Muscle layer of duodenum (tissue), 2 donors: ENCODE measurements around the gene ARHGEF40.

ENCODE experiments used
- H3K27ac ChIP-seq: one replicate; pipeline ENCODE4 v1.7.0; 2013; ENCODE audit warnings: mild to moderate bottlenecking, low read length
- H3K27me3 ChIP-seq: one replicate; pipeline ENCODE4 v1.7.0; 2013; ENCODE audit warnings: low read depth, mild to moderate bottlenecking, control low read depth, low read length
- H3K36me3 ChIP-seq, 2 donors: one replicate each; pipeline ENCODE4 v1.7.0; 2013; ENCODE audit warnings: low read length in 2 of 2, control low read depth in 1 of 2, mild to moderate bottlenecking in 1 of 2; ENCODE audit not compliant: insufficient read depth in 2 of 2, control insufficient read depth in 1 of 2
- H3K4me1 ChIP-seq, 2 donors: one replicate each; pipeline ENCODE4 v1.7.0; 2013; ENCODE audit warnings: low read length in 2 of 2, mild to moderate bottlenecking in 2 of 2, control low read depth in 1 of 2, moderate library complexity in 1 of 2; ENCODE audit not compliant: insufficient read depth in 2 of 2, control insufficient read depth in 1 of 2
- H3K4me3 ChIP-seq, 2 donors: one replicate each; pipeline ENCODE4 v1.7.0; 2013; ENCODE audit warnings: low read length in 2 of 2, low read depth in 1 of 2, mild to moderate bottlenecking in 1 of 2
- H3K9me3 ChIP-seq, 2 donors: one replicate each; pipeline ENCODE4 v1.7.0; 2013; ENCODE audit warnings: low read length in 2 of 2, control low read depth in 1 of 2, mild to moderate bottlenecking in 1 of 2; ENCODE audit not compliant: control insufficient read depth in 1 of 2
- donor health status: healthy.

ARHGEF40 gene

DNA sequence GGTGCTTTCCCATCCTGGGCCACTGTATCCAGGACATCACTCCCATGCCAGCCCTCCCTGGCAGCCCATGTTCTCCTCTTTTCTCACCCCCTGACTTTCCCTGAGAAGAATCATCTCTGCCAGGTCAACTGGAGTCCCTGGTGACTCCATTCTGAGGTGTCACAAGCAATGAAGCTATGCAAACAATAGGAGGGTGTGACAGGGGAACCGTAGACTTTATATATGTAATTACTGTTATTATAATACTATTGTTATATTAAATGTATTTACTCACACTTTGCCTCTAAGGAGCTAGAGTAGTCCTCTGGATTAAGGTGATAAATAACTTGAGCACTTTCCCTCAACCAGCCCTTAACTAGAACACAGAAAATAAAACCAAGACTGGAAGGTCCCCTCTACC, 19.2 kb downstream of the ARHGEF40 start:
- Histone ChIP-seq H3K4me1 (peaks cover 10 to 34% of the 10 kb centered on the region in 2 donors), H3K36me3 (peaks cover 31 to 63% of the 10 kb centered on the region in 2 donors), H3K4me3 (no peak overlapping the region), H3K9me3 (no peaks in the 10 kb centered on the region), H3K27ac (no peak overlapping the region), H3K27me3 (no peaks in the 10 kb centered on the region)

DNA sequence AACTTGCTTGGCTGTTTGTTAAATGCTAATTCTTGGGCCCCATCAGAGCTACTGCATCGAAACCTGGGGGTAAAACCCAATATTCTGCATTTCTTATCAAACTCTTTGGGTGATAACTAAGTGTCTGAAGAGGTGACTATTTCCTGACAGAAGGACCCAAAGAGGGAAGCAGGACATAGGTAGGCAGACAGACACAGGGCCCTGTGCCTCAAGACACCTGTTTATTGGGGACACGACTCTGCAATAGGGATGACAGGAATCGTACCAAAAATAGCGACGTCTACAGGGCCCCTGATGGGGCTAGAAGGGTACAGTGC, 19.7 kb downstream of the ARHGEF40 start:
- Histone ChIP-seq H3K4me3 (no peak overlapping the region), H3K27me3 (no peaks in the 10 kb centered on the region), H3K27ac (no peak overlapping the region), H3K36me3 (peaks cover 26 to 57% of the 10 kb centered on the region in 2 donors), H3K9me3 (no peaks in the 10 kb centered on the region), H3K4me1 (peaks cover 11 to 36% of the 10 kb centered on the region in 2 donors)

DNA sequence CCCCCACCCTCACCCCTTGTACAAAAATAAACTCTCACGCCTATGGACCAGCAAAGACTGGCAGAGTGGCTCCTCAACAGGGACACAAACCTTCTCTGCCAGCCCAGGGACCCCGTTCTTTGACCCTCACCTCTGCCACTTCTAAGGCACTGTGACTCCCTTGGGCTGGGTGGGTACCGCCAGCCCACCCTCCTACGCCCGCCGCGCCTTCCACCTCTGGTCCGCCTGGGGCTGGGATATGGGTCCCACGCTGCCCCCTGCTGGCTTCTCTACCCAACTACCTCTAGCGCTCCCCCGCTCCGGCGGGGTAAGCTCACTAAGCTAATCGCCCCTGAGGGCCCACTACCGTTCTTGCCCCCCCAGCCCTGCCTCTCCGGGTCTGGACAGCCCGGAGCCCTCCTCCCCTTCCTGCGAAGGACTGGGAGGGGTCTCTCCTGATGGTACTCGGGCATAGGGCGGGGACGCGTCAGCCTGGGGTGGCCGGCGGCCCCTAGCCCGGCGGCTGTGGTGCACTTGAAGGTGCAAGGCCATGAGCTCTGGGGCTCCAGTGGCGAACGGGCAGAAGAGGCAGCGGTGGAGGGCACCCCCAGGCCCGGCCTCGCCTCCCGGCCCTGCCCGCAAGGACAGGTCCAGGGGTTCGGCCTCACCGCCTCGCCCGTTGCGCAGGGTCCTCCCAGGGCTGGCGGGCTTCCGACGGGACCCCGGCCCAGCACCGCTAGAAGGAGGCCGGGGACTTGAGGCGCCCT, 20.3 kb downstream of the ARHGEF40 start:
- no peaks in the 10 kb centered on the region for H3K27me3 ChIP-seq
- H3K4me1 ChIP-seq = peaks cover 6 to 36% of the 10 kb centered on the region in 2 donors
- H3K4me3 ChIP-seq = no peak overlapping the region
- H3K36me3 ChIP-seq = peaks cover 21 to 52% of the 10 kb centered on the region in 2 donors
- no peak overlapping the region for H3K27ac ChIP-seq
- H3K9me3 ChIP-seq = no peaks in the 10 kb centered on the region

DNA sequence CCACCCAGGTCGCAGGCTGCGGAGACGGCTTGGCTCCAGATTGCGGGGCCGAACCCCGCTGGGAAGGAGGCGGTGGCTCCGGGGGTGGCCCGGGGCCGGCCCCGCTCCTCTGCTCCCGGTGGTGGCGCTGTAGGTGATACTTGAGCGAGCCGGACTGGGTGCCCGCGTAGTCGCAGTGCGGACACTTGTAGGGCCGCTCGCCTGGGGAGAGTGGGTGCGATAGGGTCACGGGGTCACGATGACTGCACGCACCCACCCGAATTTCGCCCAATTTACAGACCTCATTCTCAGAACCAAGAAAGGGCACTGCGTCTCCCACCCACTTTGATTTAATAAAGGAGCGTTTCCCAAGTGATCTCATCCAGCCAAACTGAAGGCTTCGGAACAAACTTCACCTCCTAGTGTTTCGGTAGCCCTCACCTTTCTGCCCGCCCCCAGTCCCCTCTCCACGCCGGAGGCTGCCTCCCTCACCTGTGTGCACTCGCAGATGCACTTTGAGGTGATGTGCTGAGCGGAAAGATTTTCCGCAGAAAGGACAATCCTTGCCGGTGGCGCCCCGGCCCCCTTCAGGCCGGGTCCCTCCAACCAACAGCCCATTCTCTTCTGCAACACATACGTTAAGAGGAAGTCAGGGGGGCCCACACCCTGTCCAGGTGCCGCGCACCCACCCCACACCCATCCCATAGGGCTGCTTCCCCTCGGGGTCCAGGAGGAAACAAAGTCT, 21.0 kb downstream of the ARHGEF40 start:
- Histone ChIP-seq H3K27ac (no peak overlapping the region), H3K27me3 (no peaks in the 10 kb centered on the region), H3K9me3 (no peaks in the 10 kb centered on the region), H3K4me3 (no peak overlapping the region), H3K4me1 (peaks cover 6 to 36% of the 10 kb centered on the region in 2 donors), H3K36me3 (peaks cover 19 to 45% of the 10 kb centered on the region in 2 donors)

DNA sequence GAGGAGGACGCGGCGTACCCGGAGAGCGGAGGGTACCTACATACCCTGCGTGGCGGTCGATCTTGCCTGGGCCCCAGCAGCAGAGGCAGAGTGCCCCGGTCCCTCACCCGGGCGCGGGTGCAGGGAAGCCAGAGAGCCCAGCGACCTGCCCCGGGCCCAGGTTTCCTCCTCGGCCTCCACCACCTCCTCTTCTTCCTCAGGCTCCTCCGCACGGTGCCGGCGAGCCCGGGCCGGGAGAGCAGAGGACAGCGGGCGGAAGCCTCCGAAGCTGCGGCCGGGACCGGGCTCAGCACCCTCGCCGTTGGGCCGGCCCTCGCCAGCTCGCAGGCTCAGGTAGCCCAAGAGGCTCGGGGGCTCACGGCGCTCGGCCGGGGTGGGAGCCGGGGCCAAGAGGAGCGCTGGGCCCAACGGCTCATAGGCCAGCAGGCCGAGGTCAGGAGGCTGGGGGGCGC, 21.7 kb downstream of the ARHGEF40 start:
- Histone ChIP-seq H3K9me3 (no peaks in the 10 kb centered on the region), H3K27me3 (no peaks in the 10 kb centered on the region), H3K4me3 (no peak overlapping the region), H3K36me3 (peaks cover 13 to 42% of the 10 kb centered on the region in 2 donors), H3K27ac (no peak overlapping the region), H3K4me1 (peaks cover 6 to 40% of the 10 kb centered on the region in 2 donors)

DNA sequence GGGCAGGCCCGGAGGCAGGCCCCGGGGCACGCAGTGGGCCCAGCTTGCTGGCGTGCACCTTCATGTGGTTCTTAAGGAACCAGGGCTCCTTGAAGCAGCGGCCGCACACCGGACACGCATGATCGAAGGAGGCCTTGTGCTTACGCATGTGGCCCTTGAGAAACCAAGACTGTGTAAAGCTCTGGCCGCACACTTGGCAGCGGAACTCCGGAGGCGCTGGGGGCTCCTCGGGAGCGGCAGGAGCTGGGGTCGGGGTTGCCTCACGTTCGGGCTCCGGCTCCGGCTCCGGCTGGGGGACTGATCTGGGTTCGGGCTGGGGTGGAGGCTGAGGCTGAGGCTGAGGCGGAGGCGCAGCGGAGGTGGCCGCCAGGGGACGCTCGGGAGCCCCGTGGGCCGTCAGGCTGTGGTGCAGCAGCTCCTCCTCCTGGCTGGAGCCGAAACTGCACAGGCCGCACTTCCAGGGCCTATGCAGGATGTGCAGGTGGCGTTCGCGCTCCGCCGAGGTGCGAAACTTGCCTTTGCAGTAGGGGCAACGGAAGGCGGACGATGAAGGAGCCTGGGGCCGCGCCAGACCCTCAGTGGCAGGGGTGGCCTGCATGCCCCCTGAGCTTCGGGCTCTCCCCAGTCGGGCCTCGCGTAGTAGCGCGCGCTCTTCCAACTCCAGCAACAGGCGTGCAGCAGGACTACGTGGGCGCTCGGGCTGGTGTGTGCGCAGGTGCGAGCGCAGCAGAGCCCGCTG, 22.3 kb downstream of the ARHGEF40 start:
- Histone ChIP-seq H3K27ac (no peak overlapping the region), H3K4me3 (no peak overlapping the region), H3K27me3 (no peaks in the 10 kb centered on the region), H3K4me1 (peaks cover 6 to 40% of the 10 kb centered on the region in 2 donors), H3K9me3 (no peaks in the 10 kb centered on the region), H3K36me3 (peaks cover 13 to 39% of the 10 kb centered on the region in 2 donors)

DNA sequence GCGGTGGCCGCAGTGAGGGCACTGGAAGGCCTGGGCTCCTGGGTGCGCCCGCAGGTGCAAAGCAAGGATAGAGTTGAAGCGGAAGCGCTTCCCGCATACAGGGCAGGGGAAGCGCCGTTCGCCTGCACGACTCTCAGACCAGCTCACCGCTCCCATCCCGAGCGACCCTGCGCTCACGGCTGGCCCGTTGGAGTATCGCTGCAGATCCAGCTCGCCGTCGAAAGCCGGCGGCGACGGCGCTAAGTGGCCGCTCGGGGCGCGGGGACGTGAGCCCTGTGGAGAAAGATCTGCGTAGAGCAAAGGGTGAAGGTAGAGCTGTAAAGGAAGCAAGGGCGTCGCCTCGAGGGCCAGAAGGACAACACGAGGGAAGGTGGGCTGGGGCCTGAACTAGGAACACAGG, 22.9 kb downstream of the ARHGEF40 start:
- Histone ChIP-seq H3K4me1 (peaks cover 6 to 36% of the 10 kb centered on the region in 2 donors), H3K27me3 (no peaks in the 10 kb centered on the region), H3K9me3 (no peaks in the 10 kb centered on the region), H3K36me3 (peaks cover 13 to 39% of the 10 kb centered on the region in 2 donors), H3K27ac (no peak overlapping the region), H3K4me3 (no peak overlapping the region)

DNA sequence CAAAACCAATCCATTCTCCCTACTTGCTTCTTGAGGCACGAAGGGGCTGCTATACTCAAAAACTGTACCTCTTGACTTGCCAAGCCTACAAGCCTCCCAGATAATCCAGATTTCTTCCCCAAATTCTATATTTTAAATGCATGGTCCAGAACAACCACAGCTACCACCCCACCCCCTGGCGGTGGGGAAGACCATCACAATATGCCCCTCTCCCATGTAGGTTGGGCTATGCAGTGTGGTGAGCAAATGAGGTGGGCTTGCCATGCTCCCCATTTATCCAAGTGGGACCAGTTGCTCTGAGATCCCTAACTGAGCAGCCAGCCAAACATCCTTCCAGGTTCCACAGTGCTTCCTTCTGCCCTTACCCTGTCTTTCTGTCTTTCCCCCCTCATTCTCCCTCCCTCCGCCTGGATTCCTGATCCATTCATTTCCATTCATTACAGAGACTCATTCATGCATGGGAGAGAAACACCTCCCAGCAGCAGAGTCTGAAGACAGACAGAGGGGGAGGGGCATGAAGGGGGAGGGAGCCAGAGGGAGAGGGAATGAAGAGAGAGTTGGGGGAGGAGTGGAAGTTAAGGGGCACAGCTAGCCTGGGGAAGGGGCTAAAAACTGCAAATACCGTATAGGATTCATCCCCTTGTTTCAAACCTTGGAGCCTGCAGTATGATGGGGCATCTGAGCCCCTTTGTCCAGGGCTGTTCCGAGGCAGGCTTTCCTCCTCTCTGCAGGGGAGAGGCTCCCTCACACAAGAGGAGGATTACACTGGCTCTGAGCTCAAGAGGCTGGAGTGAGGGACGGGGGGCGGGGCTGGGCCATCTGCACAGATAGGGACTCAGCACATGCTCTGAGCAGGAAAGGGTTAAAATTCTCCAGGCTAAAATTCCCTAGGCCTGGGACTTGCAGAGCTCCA, 23.9 kb downstream of the ARHGEF40 start:
- peaks cover 6 to 36% of the 10 kb centered on the region in 2 donors for H3K4me1 ChIP-seq
- H3K27ac ChIP-seq = no peak overlapping the region
- no peaks in the 10 kb centered on the region for H3K27me3 ChIP-seq
- peaks cover 13 to 35% of the 10 kb centered on the region in 2 donors for H3K36me3 ChIP-seq
- H3K4me3 ChIP-seq = no peak overlapping the region
- H3K9me3 ChIP-seq = no peaks in the 10 kb centered on the region

DNA sequence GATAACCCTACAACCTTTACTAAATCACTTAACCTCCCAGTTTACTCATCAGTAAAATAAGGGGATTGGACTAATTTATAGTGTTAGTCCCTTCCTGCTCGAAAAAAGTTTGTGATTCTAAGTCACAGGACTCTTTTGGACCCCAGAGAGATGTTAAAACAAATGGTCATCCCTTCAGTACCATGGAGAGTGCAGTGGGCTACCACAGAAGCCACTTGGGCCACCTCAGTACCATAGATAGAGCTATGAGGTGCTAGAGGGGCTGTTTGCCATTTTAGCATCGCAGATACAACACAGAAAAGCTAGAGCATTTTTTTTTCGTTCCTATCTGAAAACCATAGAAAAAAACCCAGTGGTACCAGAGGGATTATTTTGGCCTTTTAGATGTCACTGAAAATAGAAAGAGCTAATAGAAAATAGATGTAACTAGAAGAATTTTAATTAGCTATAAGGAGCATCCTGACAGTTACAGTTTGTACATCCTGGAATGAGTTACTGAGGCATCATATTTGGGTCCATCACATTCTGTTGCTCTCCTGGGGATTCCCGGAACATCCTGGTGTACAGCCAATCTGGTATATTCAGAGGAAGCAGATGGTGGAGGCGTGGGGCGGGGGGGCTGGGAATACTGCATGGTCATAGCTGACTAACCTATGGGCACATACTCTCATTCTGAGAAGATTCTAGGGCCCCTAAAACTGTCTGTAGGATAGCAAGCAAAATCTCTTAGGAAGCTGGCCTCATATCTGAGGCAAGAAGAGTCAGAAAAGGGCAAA, 25.5 kb downstream of the ARHGEF40 start:
- Histone ChIP-seq H3K36me3 (peaks cover 6 to 24% of the 10 kb centered on the region in 2 donors), H3K4me1 (peaks cover 14 to 46% of the 10 kb centered on the region in 2 donors), H3K9me3 (no peaks in the 10 kb centered on the region), H3K27ac (peak overlapping the region; percentile 71), H3K27me3 (no peaks in the 10 kb centered on the region), H3K4me3 (no peak overlapping the region)

DNA sequence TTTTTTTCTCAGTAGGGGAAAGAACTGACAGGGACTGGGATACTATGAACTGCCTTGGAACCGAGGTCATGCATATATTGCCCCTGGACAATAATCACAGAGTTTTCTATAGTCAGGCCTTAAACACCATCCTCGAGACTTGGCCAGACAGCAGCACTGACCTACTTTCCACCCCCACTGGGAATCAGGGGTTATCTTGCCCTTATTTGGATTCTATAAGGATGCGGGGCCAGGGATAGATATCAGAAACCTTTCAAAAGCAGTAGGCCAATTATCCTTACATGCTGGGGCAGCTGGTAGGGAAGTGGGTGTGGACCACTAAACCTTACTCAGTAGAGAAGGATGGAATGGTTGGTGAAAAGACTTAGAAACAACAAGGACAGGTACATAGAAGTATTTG, 26.3 kb downstream of the ARHGEF40 start:
- peaks cover 14 to 46% of the 10 kb centered on the region in 2 donors for H3K4me1 ChIP-seq
- peaks cover 2 to 16% of the 10 kb centered on the region in 2 donors for H3K36me3 ChIP-seq
- no peaks in the 10 kb centered on the region for H3K9me3 ChIP-seq
- no peak overlapping the region for H3K4me3 ChIP-seq
- peak overlapping the region; percentile 71 for H3K27ac ChIP-seq
- H3K27me3 ChIP-seq = no peaks in the 10 kb centered on the region
